BJ (cell line): Measurements from ENCODE around the gene MVB12B. TPM values are rescaled to one million over a fixed set of nuclear protein-coding genes. Genes with fewer than 3 reads are reported as not detected.

Experiments used
- CTCF ChIA-PET: fragments of 350-600 bp; formaldehyde crosslinking; extraction: SDS; loops from one replicate; lab custom pipeline; 2021; ENCODE audit warnings: antibody characterized with exemption, inconsistent platforms; lab: Yijun Ruan, JAX
- POLR2A ChIA-PET: fragments of 300-600 bp; sonication (Branson Sonifier 250); formaldehyde crosslinking; extraction: SDS; loops from one replicate; lab custom pipeline; 2021; ENCODE audit warnings: antibody characterized with exemption; lab: Charles Lee
- DNase-seq: peaks from one replicate; pipeline ENCODE4 v3.0.0-alpha.2; 2011; ENCODE audit warnings: low read depth
- H3K27me3 ChIP-seq: 2 replicates; pipeline ENCODE4 v1.6.0; 2011; ENCODE audit warnings: low read length; ENCODE audit not compliant: control insufficient read depth, insufficient read depth
- H3K36me3 ChIP-seq: 2 replicates; pipeline ENCODE4 v1.5.1; 2011; ENCODE audit warnings: low read length; ENCODE audit not compliant: control insufficient read depth, insufficient read depth
- H3K4me3 ChIP-seq: 2 replicates; pipeline ENCODE4 v1.5.1; 2011; ENCODE audit warnings: low read depth, mild to moderate bottlenecking, control low read depth, low read length
- polyA plus RNA-seq: library from polyadenylated mRNA; depleted of rRNA; stranded (reverse); fragments of >200 nt; gene quantifications from 2 replicates; pipeline ENCODE4 v1.2.3, GENCODE V29; 2011
- TF ChIP-seq, protein P1 (sequence below): IDR thresholded peaks from 2 replicates; pipeline ENCODE4 v1.5.1; 2011; ENCODE audit warnings: low read depth, mild to moderate bottlenecking, control low read depth, inconsistent platforms, low read length, moderate library complexity; ENCODE audit not compliant: insufficient read depth

MVB12B gene
- polyA plus RNA-seq, 1 experiment, result 2.7 TPM

DNA sequence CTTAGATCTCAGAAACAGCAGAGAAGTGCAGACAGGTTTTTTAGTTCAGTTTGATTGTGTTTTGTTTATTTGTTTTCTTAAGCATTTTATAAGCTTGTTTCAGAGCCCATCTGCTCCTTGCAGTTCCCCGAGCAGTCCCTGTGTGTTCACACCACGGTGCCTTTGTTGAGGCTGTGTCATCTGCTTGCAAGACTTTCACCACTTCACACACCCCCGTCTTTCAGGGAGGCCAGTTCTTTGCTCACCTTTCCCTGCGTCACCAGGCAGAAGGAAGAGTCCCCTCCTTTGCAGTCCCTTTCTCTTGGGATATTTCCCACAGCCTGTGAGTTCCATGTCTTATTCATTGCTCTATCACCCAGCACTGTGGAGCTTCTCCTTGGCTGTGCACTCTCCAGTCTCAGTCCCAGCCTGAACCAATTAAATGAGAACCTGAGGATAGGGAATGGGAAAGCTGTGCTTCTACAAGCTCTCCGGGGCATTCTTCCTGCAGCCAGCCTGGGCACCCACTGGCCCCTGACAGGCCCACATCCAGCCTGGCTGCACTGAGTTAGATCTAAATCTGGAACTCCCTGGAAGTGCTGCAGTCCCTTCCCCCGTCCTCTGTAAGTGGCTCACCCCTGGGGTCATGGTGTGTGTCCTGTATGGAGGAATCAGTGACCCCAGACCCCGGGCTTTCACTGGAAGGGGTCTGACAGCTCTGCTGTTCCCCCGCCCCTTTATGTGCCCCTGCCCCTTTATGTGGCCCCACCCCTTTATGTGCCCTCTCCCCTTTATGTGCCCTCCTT, 5.5 kb downstream of the MVB12B start:
- H3K36me3 ChIP-seq, result no peaks in the 10 kb centered on the region
- CTCF ChIA-PET, result interaction anchor here (0.5 to 1.2 kb wide), 5 partner anchors 11 to 167 kb away, joined by 3 read pairs; no protein-coding TSS in a partner anchor
- H3K27me3 ChIP-seq, result no peaks in the 10 kb centered on the region
- no peak for DNase-seq
- POLR2A ChIA-PET, result interaction anchor here (0.6 kb wide), 1 partner anchor 16 kb away, joined by 4 read pairs; no protein-coding TSS in a partner anchor
- TF ChIP-seq, protein P1, sequence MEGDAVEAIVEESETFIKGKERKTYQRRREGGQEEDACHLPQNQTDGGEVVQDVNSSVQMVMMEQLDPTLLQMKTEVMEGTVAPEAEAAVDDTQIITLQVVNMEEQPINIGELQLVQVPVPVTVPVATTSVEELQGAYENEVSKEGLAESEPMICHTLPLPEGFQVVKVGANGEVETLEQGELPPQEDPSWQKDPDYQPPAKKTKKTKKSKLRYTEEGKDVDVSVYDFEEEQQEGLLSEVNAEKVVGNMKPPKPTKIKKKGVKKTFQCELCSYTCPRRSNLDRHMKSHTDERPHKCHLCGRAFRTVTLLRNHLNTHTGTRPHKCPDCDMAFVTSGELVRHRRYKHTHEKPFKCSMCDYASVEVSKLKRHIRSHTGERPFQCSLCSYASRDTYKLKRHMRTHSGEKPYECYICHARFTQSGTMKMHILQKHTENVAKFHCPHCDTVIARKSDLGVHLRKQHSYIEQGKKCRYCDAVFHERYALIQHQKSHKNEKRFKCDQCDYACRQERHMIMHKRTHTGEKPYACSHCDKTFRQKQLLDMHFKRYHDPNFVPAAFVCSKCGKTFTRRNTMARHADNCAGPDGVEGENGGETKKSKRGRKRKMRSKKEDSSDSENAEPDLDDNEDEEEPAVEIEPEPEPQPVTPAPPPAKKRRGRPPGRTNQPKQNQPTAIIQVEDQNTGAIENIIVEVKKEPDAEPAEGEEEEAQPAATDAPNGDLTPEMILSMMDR, result no peak
- H3K4me3 ChIP-seq, result no peak overlapping the region

DNA sequence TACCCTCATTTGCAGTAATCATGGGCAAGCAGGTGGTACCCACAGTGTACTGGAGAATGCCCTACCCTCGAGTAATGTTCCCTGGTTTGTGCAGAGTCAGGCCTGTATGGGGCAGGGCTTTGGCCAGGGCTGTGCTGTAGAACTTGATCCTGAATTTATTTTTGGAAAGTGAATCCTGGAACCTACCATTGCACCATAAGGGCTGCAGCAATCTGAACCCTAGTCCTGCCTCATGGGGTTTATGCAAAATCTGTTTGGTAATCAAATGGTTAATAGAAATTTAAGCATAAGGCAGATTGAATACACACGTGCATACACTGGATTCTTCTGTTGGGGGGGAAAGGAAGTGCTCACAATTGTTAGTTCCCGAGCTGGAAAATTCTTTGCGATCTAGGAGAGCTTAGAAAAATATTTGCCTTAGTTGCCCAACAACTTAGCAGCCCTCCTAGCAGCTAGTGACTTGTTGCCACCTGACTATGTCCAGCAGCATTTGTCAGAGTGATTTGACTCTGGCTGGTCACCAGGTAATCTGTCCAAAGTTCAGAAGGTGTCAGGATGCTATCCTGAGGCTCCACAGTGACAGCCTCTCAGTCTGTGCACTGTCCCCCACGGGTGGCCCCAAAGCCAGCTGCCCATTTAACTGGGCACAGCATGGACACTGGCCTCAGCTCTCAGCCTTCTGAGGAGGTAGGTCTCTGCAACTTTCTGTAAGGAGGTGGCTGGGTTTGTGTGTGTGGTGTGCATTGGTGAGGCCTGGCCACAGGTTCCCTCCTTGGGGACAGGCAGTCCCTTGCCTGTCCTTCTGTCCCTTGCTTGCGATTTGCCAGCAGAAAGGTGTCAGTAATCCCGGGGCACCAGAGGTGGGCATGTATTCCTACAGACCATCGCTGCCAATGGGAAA, 8.3 kb downstream of the MVB12B start:
- CTCF ChIA-PET, result interaction anchor here (1.3 to 1.4 kb wide), 2 partner anchors 64 to 157 kb away, joined by 3 read pairs; no protein-coding TSS in a partner anchor
- POLR2A ChIA-PET, result no interaction called here
- TF ChIP-seq, protein P1, result no peak
- DNase-seq, result no peak
- Histone ChIP-seq H3K27me3 (no peaks in the 10 kb centered on the region), H3K4me3 (no peak overlapping the region), H3K36me3 (no peaks in the 10 kb centered on the region)

DNA sequence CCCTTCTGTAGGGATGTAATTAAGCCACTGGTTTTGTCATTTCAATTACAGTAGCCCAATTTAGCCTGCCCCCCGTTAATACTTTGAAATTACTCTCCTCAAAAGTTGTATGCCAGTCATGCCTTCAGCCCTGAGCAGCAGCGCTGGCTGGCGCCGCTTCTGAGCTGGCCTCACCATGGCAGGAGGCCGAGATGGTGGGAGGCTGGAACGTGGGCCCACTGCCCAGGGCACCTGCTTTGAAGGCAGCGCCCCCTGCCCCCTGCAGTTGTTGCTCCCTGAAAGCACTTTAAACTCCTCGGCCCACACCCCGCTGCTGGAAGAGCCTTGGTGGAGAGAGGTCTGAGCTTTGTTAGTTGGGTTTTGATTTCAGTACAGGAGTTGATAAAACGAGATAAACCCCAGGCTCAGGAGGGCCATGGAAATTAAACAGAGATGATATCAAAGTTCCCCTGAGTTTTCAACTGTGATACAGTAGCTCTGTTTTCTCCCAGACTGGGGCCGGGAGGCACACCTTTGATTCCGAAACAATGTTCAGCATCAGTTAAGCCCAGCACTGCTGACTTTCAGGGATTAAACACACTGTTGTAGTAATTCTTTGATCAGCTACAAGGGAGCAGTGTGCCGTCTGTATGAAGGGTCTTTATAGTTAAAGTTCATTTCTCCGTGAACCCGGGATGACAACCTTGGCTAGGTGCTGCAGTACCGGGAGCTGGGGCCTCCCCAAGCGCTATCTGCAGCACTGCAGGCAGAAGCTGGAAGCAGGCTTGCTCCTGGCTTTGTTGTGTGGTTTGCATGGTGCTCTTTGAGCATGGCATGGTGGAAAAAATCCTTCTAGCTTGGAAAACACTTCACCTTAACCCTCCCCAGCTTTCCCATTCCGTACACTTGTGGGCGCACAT, 9.5 kb downstream of the MVB12B start:
- CTCF ChIA-PET, result interaction anchor here (0.9 to 1.5 kb wide), 3 partner anchors 34 to 156 kb away, joined by 3 to 4 read pairs (median 3); no protein-coding TSS in a partner anchor
- Histone ChIP-seq H3K36me3 (no peaks in the 10 kb centered on the region), H3K4me3 (no peak overlapping the region), H3K27me3 (no peaks in the 10 kb centered on the region)
- DNase-seq, result no peak
- POLR2A ChIA-PET, result no interaction called here
- TF ChIP-seq, protein P1, result no peak

DNA sequence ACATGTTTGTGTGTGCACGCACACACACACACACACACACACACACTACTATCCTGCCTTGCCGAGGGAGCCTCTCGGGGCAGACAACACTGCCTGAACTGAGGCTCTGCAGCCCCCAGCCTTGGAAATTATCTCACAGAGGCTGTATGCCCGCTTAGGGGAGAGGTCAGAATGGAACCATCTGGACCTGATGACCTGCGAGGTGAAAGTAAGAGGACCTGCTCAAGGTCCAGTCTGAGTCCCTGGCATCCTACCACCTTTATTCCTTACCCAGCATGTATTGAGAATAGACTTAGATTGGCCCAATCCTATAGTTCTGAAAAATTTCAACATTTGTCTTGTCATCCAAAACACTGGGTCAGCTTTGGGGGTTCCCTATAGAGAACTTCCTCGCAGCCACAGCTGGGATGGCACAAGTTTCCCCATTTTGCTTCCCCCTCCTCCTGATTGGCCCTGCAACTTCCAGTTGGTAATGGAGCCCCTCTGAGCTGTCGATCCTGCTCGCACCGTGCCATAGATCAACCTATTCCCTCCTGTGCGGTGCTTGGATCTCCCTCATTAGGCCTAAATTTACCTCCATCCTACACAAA, 10.2 kb downstream of the MVB12B start:
- H3K36me3 ChIP-seq, result no peaks in the 10 kb centered on the region
- H3K27me3 ChIP-seq, result no peaks in the 10 kb centered on the region
- CTCF ChIA-PET, result interaction anchor here (0.7 to 1.5 kb wide), 3 partner anchors 35 to 62 kb away, joined by 3 to 4 read pairs (median 4); no protein-coding TSS in a partner anchor
- TF ChIP-seq, protein P1, result no peak
- POLR2A ChIA-PET, result no interaction called here
- no peak overlapping the region for H3K4me3 ChIP-seq
- DNase-seq, result no peak
